PC-3 (cell line): ENCODE data around the gene ZC3H15. TPM values are rescaled to one million over a fixed set of nuclear protein-coding genes. Genes with fewer than 3 reads are reported as not detected.
"Not testable (repeated sequence)": the region's sequence is repeated elsewhere in the genome, so short reads cannot be mapped to it uniquely, and the experiment has no call there.

ENCODE experiments used
- ATAC-seq: fragments of 200-7000 bp; cut with Tn5 transposase; 2 replicates; pipeline ENCODE4 v1.9.1; 2020; ENCODE audit warnings: mild to moderate bottlenecking, moderate library complexity
- Bru-seq: library from RNA; stranded (reverse); fragments of 400-500 nt; gene quantifications from one replicate; lab custom pipeline; 2021; lab: Mats Ljungman, UMichigan
- BruChase-seq, 2 experiments: library from RNA; stranded (reverse); fragments of 400-500 nt; gene quantifications; one replicate each; lab custom pipeline; 2021; lab: Mats Ljungman, UMichigan
- BruUV-seq: library from RNA; stranded (reverse); fragments of 400-500 nt; replicated peaks from 2 replicates; lab custom pipeline; 2021; lab: Mats Ljungman, UMichigan
- CTCF ChIA-PET: fragments of 300-600 bp; sonication (Branson Sonifier 250); formaldehyde crosslinking; loops from one replicate; lab custom pipeline; 2022; ENCODE audit warnings: antibody characterized with exemption; lab: Charles Lee
- POLR2A ChIA-PET: fragments of 300-600 bp; sonication (Branson Sonifier 250); formaldehyde crosslinking; loops from one replicate; lab custom pipeline; 2022; ENCODE audit warnings: antibody characterized with exemption; ENCODE audit not compliant: unreplicated experiment; lab: Charles Lee
- DNase-seq: peaks from one replicate; pipeline ENCODE4 v3.0.0-alpha.2; 2015
- H2AFZ ChIP-seq: fragments of 300-600 bp; sonication (generic); 2 replicates; pipeline ENCODE4 v1.6.0; 2016; ENCODE audit warnings: antibody characterized with exemption, low read length
- H3F3A ChIP-seq: fragments of 300-600 bp; sonication (generic); one replicate; pipeline ENCODE4 v1.6.0; 2017; ENCODE audit warnings: antibody characterized with exemption, low read length, control low read depth, mild to moderate bottlenecking; ENCODE audit not compliant: unreplicated experiment
- H3K27ac ChIP-seq: fragments of 300-600 bp; sonication (generic); 2 replicates; pipeline ENCODE4 v1.5.1; 2016; ENCODE audit warnings: mild to moderate bottlenecking, low read length
- H3K27me3 ChIP-seq: fragments of 300-600 bp; sonication (generic); 2 replicates; pipeline ENCODE4 v1.6.1; 2016; ENCODE audit warnings: low read length, mixed read lengths
- H3K36me3 ChIP-seq: fragments of 300-600 bp; sonication (generic); 2 replicates; pipeline ENCODE4 v1.6.1; 2016; ENCODE audit warnings: low read depth, mixed run types, low read length, mixed read lengths
- H3K4me1 ChIP-seq: fragments of 300-600 bp; sonication (generic); 2 replicates; pipeline ENCODE4 v1.5.1; 2016; ENCODE audit warnings: low read length; ENCODE audit not compliant: insufficient read depth
- H3K4me2 ChIP-seq: fragments of 300-600 bp; sonication (generic); 2 replicates; pipeline ENCODE4 v1.6.0; 2016; ENCODE audit warnings: low read length
- H3K4me3 ChIP-seq: fragments of 300-600 bp; sonication (generic); 2 replicates; pipeline ENCODE4 v1.5.1; 2016; ENCODE audit warnings: mild to moderate bottlenecking, low read length, mixed read lengths
- H3K79me2 ChIP-seq: fragments of 300-600 bp; sonication (generic); 2 replicates; pipeline ENCODE4 v1.6.1; 2017; ENCODE audit warnings: low read length, mixed read lengths
- H3K9ac ChIP-seq: fragments of 300-600 bp; sonication (generic); 2 replicates; pipeline ENCODE4 v1.6.0; 2016; ENCODE audit warnings: mild to moderate bottlenecking, low read length
- H3K9me2 ChIP-seq: fragments of 300-600 bp; sonication (generic); replicated peaks from 2 replicates; pipeline ENCODE4 v1.6.1; 2016; ENCODE audit warnings: mixed run types, low read length, mixed read lengths
- H3K9me3 ChIP-seq: fragments of 300-600 bp; sonication (generic); 2 replicates; pipeline ENCODE4 v1.6.1; 2016; ENCODE audit warnings: low read length, mixed read lengths
- H4K20me1 ChIP-seq: fragments of 300-600 bp; sonication (generic); 2 replicates; pipeline ENCODE4 v1.6.1; 2016; ENCODE audit warnings: low read length, mixed read lengths
- CTCF ChIP-seq: fragments of 300-600 bp; sonication (generic); conservative IDR thresholded peaks from 2 replicates; pipeline ENCODE4 v1.5.1; 2017; ENCODE audit warnings: antibody characterized with exemption, low read depth, mild to moderate bottlenecking, low read length
- EZH2 ChIP-seq: fragments of 300-600 bp; sonication (generic); IDR thresholded peaks from one replicate; pipeline ENCODE4 v1.6.1; 2017; ENCODE audit warnings: antibody characterized with exemption, mild to moderate bottlenecking, low read length; ENCODE audit not compliant: unreplicated experiment
- EZH2phosphoT487 ChIP-seq: fragments of 300-600 bp; sonication (generic); IDR thresholded peaks from 2 replicates; pipeline ENCODE4 v1.6.1; 2018; ENCODE audit warnings: mild to moderate bottlenecking, antibody characterized with exemption, low read length, borderline replicate concordance
- intact Hi-C: fragments of 100-400 bp; cut with micrococcal nuclease; formaldehyde crosslinking; loops from 2 replicates; pipeline ENCODE4 v1.9.0; 2023
- long read RNA-seq: library from polyadenylated mRNA; unstranded; transcript quantifications from one replicate; pipeline ENCODE4 v2.0.0, GENCODE V29; 2021; ENCODE audit not compliant: unreplicated experiment
- total RNA-seq: library from RNA; depleted of rRNA; stranded (reverse); fragments of >200 nt; gene quantifications from 2 replicates; pipeline ENCODE4 v1.2.3, GENCODE V29; 2014; rRNA removed

The ZC3H15 gene
- total RNA-seq (58.2 and 64.9 TPM in 2 replicates), Bru-seq, nascent RNA (percentile 95 among the genes with signal in this experiment), BruChase-seq, experiment 1, labeled RNA remaining after a 6-hour chase (percentile 94 among the genes with signal in this experiment), BruChase-seq, experiment 2, labeled RNA remaining after a 2-hour chase (percentile 93 among the genes with signal in this experiment)
- long read RNA-seq, transcript ZC3H15-201 (10 exons, 2,138 nt) = major isoform, 68 of 113 reads
- long read RNA-seq, partial matches to known transcripts = 35 of 113 reads
- long read RNA-seq, other reads (novel, unspliced or antisense) = 7 of 113 reads

DNA sequence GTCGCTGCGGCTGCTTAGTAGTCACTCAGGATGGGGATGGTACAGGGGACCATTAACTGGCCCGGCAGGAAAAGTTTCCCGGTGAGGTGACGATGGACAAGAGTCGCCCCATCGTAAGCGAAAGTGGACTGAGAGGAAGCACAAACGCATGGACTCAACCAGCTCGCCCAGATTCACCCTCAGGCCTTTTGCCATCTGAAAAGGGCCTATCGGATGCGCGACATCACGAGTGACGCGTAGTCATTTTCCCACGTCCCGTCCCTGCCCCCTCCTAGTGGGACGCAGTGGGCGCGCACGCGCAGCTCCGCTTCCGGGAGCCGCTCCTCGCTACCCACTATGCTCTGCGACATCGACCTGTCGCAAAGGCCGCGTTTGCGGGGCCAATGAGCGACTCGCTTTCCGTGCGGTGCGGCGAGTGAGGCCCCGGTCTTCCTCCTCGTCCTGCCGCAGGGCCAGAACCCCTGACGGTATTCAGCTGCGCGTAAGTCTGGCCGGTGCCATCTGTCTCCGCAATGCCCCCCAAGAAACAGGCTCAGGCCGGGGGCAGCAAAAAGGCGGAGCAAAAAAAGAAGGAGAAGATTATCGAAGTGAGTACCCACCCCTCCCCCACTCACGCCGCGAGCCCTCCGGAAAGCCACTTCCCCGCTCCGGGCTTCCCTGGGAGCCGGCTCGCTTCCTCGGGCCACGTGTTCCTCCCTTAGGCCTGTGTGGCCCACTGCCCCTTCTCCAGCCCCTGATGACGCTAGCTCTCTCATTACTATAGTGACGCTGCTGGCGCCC, at the start of gene ZC3H15:
Gene ZC3H15 (plus strand): TSS at position 390 of the 780 bp plus-strand sequence. CDS start 123 bp downstream, at position 513.
- Histone ChIP-seq H3K9me2 (no peaks in the 10 kb centered on the region), H3K4me1 (peaks cover 22% of the 10 kb centered on the region), H4K20me1 (peaks cover 42% of the 10 kb centered on the region), H3K79me2 (peaks cover 78% of the 10 kb centered on the region), H3K9me3 (no peaks in the 10 kb centered on the region), H3K27ac (peak within 1 kb of the TSS; percentile 72), H3K4me2 (peak within 1 kb of the TSS; percentile 92), H3K9ac (peak within 1 kb of the TSS; percentile 93), H3K4me3 (peak within 1 kb of the TSS; percentile 90), H2AFZ (peak within 1 kb of the TSS; percentile 84), H3F3A (no peaks in the 10 kb centered on the region), H3K36me3 (no peaks in the 10 kb centered on the region), H3K27me3 (no peaks in the 10 kb centered on the region)
- DNase-seq (peak; percentile 98), ATAC-seq (peak; percentile 95)
- POLR2A ChIA-PET = interaction anchor here (0.6 to 0.8 kb wide), 4 partner anchors 156 to 1184 kb away, joined by 4 to 6 read pairs (median 5); no protein-coding TSS in a partner anchor
- CTCF ChIA-PET = no interaction called here
- intact Hi-C loops = loop anchor here (5.0 kb wide), 1 partner anchor 106 kb away; the partner anchor contains the start of gene ITGAV
- no TSS peak for BruUV-seq
- TF ChIP-seq CTCF = no peak
- no peak for TF ChIP-seq EZH2
- no peak for TF ChIP-seq EZH2phosphoT487

- H4K20me1 ChIP-seq = no peaks in the 10 kb centered on the region
- TF ChIP-seq CTCF (no peak), EZH2phosphoT487 (no peak), EZH2 (no peak)
- ATAC-seq (no peak), DNase-seq (no peak)
- no peaks in the 10 kb centered on the region for H3K79me2 ChIP-seq
- no peaks in the 10 kb centered on the region for H3K4me1 ChIP-seq
- H3K9me3 ChIP-seq = no peaks in the 10 kb centered on the region
- H3K27ac ChIP-seq = no peak overlapping the region
- CTCF ChIA-PET = no interaction called here
- no peak overlapping the region for H3K4me3 ChIP-seq
- H3K9ac ChIP-seq = no peak overlapping the region
- no TSS peak for BruUV-seq
- intact Hi-C loops = no loop called here
- H3K36me3 ChIP-seq = no peaks in the 10 kb centered on the region
- no peaks in the 10 kb centered on the region for H3K27me3 ChIP-seq
- H3F3A ChIP-seq = no peaks in the 10 kb centered on the region
- no peaks in the 10 kb centered on the region for H3K9me2 ChIP-seq
- no peak overlapping the region for H3K4me2 ChIP-seq
- POLR2A ChIA-PET = no interaction called here
- no peak overlapping the region for H2AFZ ChIP-seq
These were observed 48.3 kb upstream of the ZC3H15 start for GRCh38 chr2:186437719-186438118.

DNA sequence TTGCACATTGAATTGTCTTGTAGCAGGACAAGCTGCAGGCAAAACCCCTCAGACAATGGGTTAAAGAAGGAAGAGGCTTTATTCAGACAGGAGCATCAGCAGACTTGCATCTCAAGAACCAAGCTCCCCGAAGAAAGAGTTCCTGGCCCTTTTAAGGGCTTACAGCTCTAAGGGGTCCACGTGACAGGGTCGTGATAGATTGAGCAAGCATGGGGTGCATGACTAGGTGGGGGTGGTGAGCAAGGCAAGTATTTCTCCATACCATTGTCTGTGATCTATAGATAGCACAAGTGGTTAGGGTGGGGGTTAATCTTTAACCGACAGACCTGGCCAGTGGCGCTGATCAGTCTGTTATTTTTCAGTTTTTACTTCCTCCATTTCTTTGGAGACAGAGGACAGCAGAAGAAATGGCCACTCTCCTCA, 46.4 kb upstream of the ZC3H15 start:
- ATAC-seq, H3K27ac ChIP-seq, H3K27me3 ChIP-seq, POLR2A ChIA-PET, intact Hi-C loops, H3K36me3 ChIP-seq, CTCF ChIA-PET, BruUV-seq, H4K20me1 ChIP-seq, H3K9me2 ChIP-seq, H3K4me1 ChIP-seq, H3F3A ChIP-seq, H3K4me2 ChIP-seq, H3K9ac ChIP-seq, H3K79me2 ChIP-seq, H2AFZ ChIP-seq, H3K4me3 ChIP-seq, H3K9me3 ChIP-seq, DNase-seq: not testable (repeated sequence)
